Suprapubic skin (tissue), 3 donors: ENCODE data around the gene UPK3BL1.
"Not testable (repeated sequence)": the region's sequence is repeated elsewhere in the genome, so short reads cannot be mapped to it uniquely, and the experiment has no call there.

ENCODE experiments used
- CTCF ChIP-seq, 2 donors: fragments of 200-600 bp in 1 of 2; fragments of 450-650 bp in 1 of 2; sonication (generic) in 1 of 2; IDR thresholded peaks; one replicate each; pipeline ENCODE4 v1.5.1; 2016 to 2019; ENCODE audit warnings: antibody characterized with exemption in 2 of 2, mild to moderate bottlenecking in 1 of 2, moderate library complexity in 1 of 2
- POLR2A ChIP-seq, 2 donors: fragments of 450-650 bp; IDR thresholded peaks; one replicate each; pipeline ENCODE4 v1.6.1; 2017; ENCODE audit warnings: antibody characterized with exemption in 2 of 2, mild to moderate bottlenecking in 2 of 2, moderate library complexity in 2 of 2

GRCh38 chr7:102680780-102681179, 38.2 kb upstream of the UPK3BL1 start:
- TF ChIP-seq CTCF, POLR2A (IDR thresholded peaks at IDR 0.05): not testable (repeated sequence)
